K562 (cell line): Measurements from ENCODE around the gene CCDC92. TPM values are rescaled to one million over a fixed set of nuclear protein-coding genes. Genes with fewer than 3 reads are reported as not detected.

ENCODE experiments used
- ATAC-seq: fragments of 200-7000 bp; cut with Tn5 transposase; 3 replicates; pipeline ENCODE4 v1.9.1; 2020; ENCODE audit warnings: moderate library complexity
- BruUV-seq: library from RNA; stranded (reverse); fragments of 400-500 nt; replicated peaks from 2 replicates; lab custom pipeline; 2021; lab: Mats Ljungman, UMichigan
- CTCF ChIA-PET: fragments of 300-600 bp; formaldehyde crosslinking; extraction: SDS; loops from one replicate; lab custom pipeline; 2021; ENCODE audit warnings: low intra/inter-chr PET ratio; lab: Yijun Ruan, JAX
- POLR2A ChIA-PET: fragments of 300-600, 350-650 bp; sonication (Branson Sonifier 250); formaldehyde crosslinking; extraction: SDS; loops from one replicate; lab custom pipeline; 2021; ENCODE audit warnings: antibody characterized with exemption, inconsistent platforms; lab: Yijun Ruan, JAX
- DNase-seq, 4 experiments: peaks; one replicate each; pipeline versions ENCODE4 v3.0.0 to v3.0.0-alpha.2; 2011 to 2018; ENCODE audit warnings: low spot score in 3 of 4, mixed read lengths in 3 of 4; ENCODE audit errors: extremely low read depth in 1 of 4
- FAIRE-seq: peaks from 2 replicates; lab custom pipeline; 2011; peaks lifted over from hg19 to GRCh38; lab: Jason Lieb, UNC
- H2AFZ ChIP-seq: 2 replicates; pipeline ENCODE4 v1.6.0; 2011; ENCODE audit warnings: low read depth, low read length, control low read depth, inconsistent platforms
- H3K27ac ChIP-seq: fragments of 200-600 bp; 3 replicates; pipeline ENCODE4 v1.8.0; 2011; ENCODE audit warnings: low read depth, mild to moderate bottlenecking, control low read depth, inconsistent platforms, low read length, moderate library complexity, mixed read lengths; ENCODE audit errors: extremely low read depth
- H3K27me3 ChIP-seq, 2 experiments: fragments of 300-600 bp in 1 of 2; 2 replicates in 1 of 2; 3 replicates in 1 of 2; pipeline versions ENCODE4 v1.6.0 to v1.8.0; 2011; ENCODE audit warnings: inconsistent platforms in 2 of 2, low read length in 2 of 2, mild to moderate bottlenecking in 1 of 2, mixed read lengths in 1 of 2, moderate library complexity in 1 of 2; ENCODE audit not compliant: control insufficient read depth in 2 of 2, insufficient read depth in 2 of 2
- H3K36me3 ChIP-seq: fragments of 300-600 bp; 3 replicates; pipeline ENCODE4 v1.8.0; 2011; ENCODE audit warnings: mild to moderate bottlenecking, low read length, inconsistent platforms; ENCODE audit not compliant: control insufficient read depth, insufficient read depth
- H3K4me1 ChIP-seq, 2 experiments: fragments of 200-600 bp in 1 of 2; replicated peaks in 1 of 2; 2 replicates in 1 of 2; 3 replicates in 1 of 2; pipeline versions ENCODE4 v1.5.1 to v1.8.0; 2011; ENCODE audit warnings: inconsistent platforms in 2 of 2, low read length in 2 of 2, mild to moderate bottlenecking in 1 of 2, mixed read lengths in 1 of 2, moderate library complexity in 1 of 2; ENCODE audit not compliant: control insufficient read depth in 2 of 2, insufficient read depth in 2 of 2
- H3K4me2 ChIP-seq: 2 replicates; pipeline ENCODE4 v1.6.1; 2011; ENCODE audit warnings: low read length, control low read depth, inconsistent platforms, mixed read lengths; ENCODE audit not compliant: insufficient read depth
- H3K4me3 ChIP-seq: fragments of 200-600 bp; sonication (generic), shearing (Covaris generic); 2 replicates; pipeline ENCODE4 v1.5.1; 2016; ENCODE audit warnings: control low read depth, inconsistent platforms
- H3K79me2 ChIP-seq: fragments of 200-600 bp; 3 replicates; pipeline ENCODE4 v1.8.0; 2011; ENCODE audit warnings: low read length, inconsistent platforms; ENCODE audit not compliant: control insufficient read depth, insufficient read depth
- H3K9ac ChIP-seq, 2 experiments: 2 replicates each; pipeline versions ENCODE4 v1.6.0 to v1.6.1; 2011; ENCODE audit warnings: low read depth in 2 of 2, low read length in 2 of 2, control low read depth in 1 of 2, inconsistent platforms in 1 of 2, mild to moderate bottlenecking in 1 of 2, mixed read lengths in 1 of 2; ENCODE audit not compliant: insufficient read depth in 1 of 2
- H3K9me1 ChIP-seq: one replicate; pipeline ENCODE4 v1.6.0; 2011; ENCODE audit warnings: inconsistent platforms, mild to moderate bottlenecking, low read length, moderate library complexity; ENCODE audit not compliant: control insufficient read depth, insufficient read depth
- H3K9me3 ChIP-seq: replicated peaks from 2 replicates; pipeline ENCODE4 v1.5.1; 2011; ENCODE audit warnings: low read depth, low read length, inconsistent platforms; ENCODE audit not compliant: control insufficient read depth, insufficient read depth
- H4K20me1 ChIP-seq: replicated peaks from 2 replicates; pipeline ENCODE4 v1.6.1; 2011; ENCODE audit warnings: low read length, inconsistent platforms, mixed read lengths; ENCODE audit not compliant: control insufficient read depth, insufficient read depth
- CHD2 ChIP-seq: IDR thresholded peaks from 2 replicates; pipeline ENCODE4 v1.6.1; 2011; ENCODE audit warnings: low read depth, low read length
- CHD4 ChIP-seq: fragments of 200-600 bp; sonication (generic); IDR thresholded peaks from 3 replicates; pipeline ENCODE4 v1.6.1; 2012; ENCODE audit warnings: low read depth, mild to moderate bottlenecking, mixed read lengths, low read length, inconsistent platforms; ENCODE audit not compliant: insufficient read depth, insufficient replicate concordance, poor library complexity, severe bottlenecking
- KLF1 ChIP-seq: fragments of 450-650 bp; IDR thresholded peaks from 2 replicates; pipeline ENCODE4 v1.6.1; 2016; ENCODE audit warnings: missing genetic modification characterization, missing compliant biosample characterization
- KLF10 ChIP-seq: fragments of 250-450 bp; sonication (Bioruptor Pico); IDR thresholded peaks from 2 replicates; pipeline ENCODE4 v1.6.1; 2021; ENCODE audit warnings: matching md5 sums
- MAX ChIP-seq: sonication (generic); formaldehyde crosslinking; IDR thresholded peaks from 2 replicates; pipeline ENCODE4 v1.9.0; 2022; ENCODE audit warnings: mild to moderate bottlenecking, missing genetic modification reagents
- MAZ ChIP-seq, 2 experiments: fragments of 450-650 bp in 1 of 2; sonication (generic) in 1 of 2; formaldehyde crosslinking; IDR thresholded peaks in 1 of 2; conservative IDR thresholded peaks in 1 of 2; 2 replicates each; pipeline versions ENCODE4 v1.4.0 to v1.5.0; 2020; ENCODE audit warnings: mild to moderate bottlenecking in 1 of 2, missing genetic modification reagents in 1 of 2
- NR2C1 ChIP-seq, 2 experiments: fragments of 450-650 bp; IDR thresholded peaks; 2 replicates each; pipeline ENCODE4 v1.6.1; 2017; ENCODE audit warnings: mild to moderate bottlenecking in 2 of 2, antibody characterized with exemption in 1 of 2, inconsistent platforms in 1 of 2, missing compliant biosample characterization in 1 of 2, missing genetic modification characterization in 1 of 2
- PHB2 ChIP-seq: fragments of 450-650 bp; IDR thresholded peaks from 2 replicates; pipeline ENCODE4 v1.6.1; 2017; ENCODE audit warnings: low read depth
- SRSF7 ChIP-seq: fragments of 200-400 bp; formaldehyde crosslinking; optimal IDR thresholded peaks from 2 replicates; pipeline ENCODE3; 2017; ENCODE audit warnings: mild to moderate bottlenecking, low read depth, low read length
- ZNF518B ChIP-seq: fragments of 250-450 bp; sonication (Bioruptor Pico); IDR thresholded peaks from 2 replicates; pipeline ENCODE4 v1.5.0; 2021; ENCODE audit warnings: mild to moderate bottlenecking, moderate library complexity
- WGBS: fragments of 100-300 bp; shearing (Covaris generic); methylation state at CpG from one replicate; pipeline ENCODE4 v1.1.6; 2016; ENCODE audit warnings: low coverage, mixed read lengths; ENCODE audit not compliant: insufficient coverage; ENCODE audit errors: missing lambda C conversion rate; 5-methylcytosine and 5-hydroxymethylcytosine counted together
- in situ Hi-C: fragments of 300-500 bp; cut with MboI; formaldehyde crosslinking; loops from 4 replicates; pipeline ENCODE4 v1.15.0; 2018; ENCODE audit warnings: inconsistent platforms, mixed read lengths
- intact Hi-C: fragments of 100-400 bp; cut with micrococcal nuclease; formaldehyde crosslinking; loops from 2 replicates; pipeline ENCODE4 v1.14.2; 2022
- polyA plus RNA-seq, 8 experiments: library from polyadenylated mRNA; depleted of rRNA in 4 of 8; stranded (reverse) in 5 of 8; unstranded in 3 of 8; fragments of >200 nt; fragmentation: Nextera tagmentation in 2 of 8; fragmentation: Illumina TruSeq in 1 of 8; extraction: Ambion mirVana in 2 of 8; extraction: Trizol in 1 of 8; gene quantifications; 2 replicates each; pipeline versions ENCODE4 v1.2.1 to v1.2.3, GENCODE V29; 2011 to 2014; ENCODE audit warnings: inconsistent platforms in 1 of 8, missing spikeins in 1 of 8
- total RNA-seq, 7 experiments: library from RNA; depleted of rRNA in 6 of 7; stranded (reverse); fragments of >200 nt in 6 of 7; fragmentation: Illumina TruSeq in 2 of 7; extraction: Trizol in 2 of 7; gene quantifications; 2 replicates each; pipeline versions ENCODE4 v1.2.1 to v1.2.3, GENCODE V29; 2011 to 2021; ENCODE audit warnings: low replicate concordance in 1 of 7
- TF ChIP-seq, protein P1 (sequence below): fragments of 250-450 bp; sonication (Bioruptor Pico); IDR thresholded peaks from 2 replicates; pipeline ENCODE4 v1.4.0; 2020
- TF ChIP-seq, protein P2 (sequence below), 2 experiments: fragments of 450-650 bp in 1 of 2; IDR thresholded peaks; 2 replicates each; pipeline ENCODE4 v1.6.1; 2011 to 2017; ENCODE audit warnings: low read depth in 2 of 2, antibody characterized with exemption in 1 of 2, borderline replicate concordance in 1 of 2, low read length in 1 of 2, mild to moderate bottlenecking in 1 of 2, mixed read lengths in 1 of 2; ENCODE audit not compliant: control insufficient read depth in 1 of 2

Gene CCDC92
- total and polyA plus RNA-seq, 9 of the 15 experiments (the other 6 are each of a cell fraction or from before 2014, with no cell fraction given): 0.27 to 5.9 (median 2.1) TPM

GRCh38 chr12:123979566-123979965 is 6.9 kb upstream of the CCDC92 start:
- POLR2A ChIA-PET: no interaction called here
- Histone ChIP-seq H2AFZ (no peak overlapping the region), H3K4me2 (no peak overlapping the region), H3K4me3 (no peak overlapping the region)
- intact Hi-C loops: no loop called here
- 94% methylated on average over 6 of the region's 6 CpGs for WGBS
- ATAC-seq: no peak
- DNase-seq: no peak
- in situ Hi-C loops: no loop called here
- TF ChIP-seq KLF1 (tag): no peak
- no peak for TF ChIP-seq SRSF7
- no peak for TF ChIP-seq NR2C1 (IDR thresholded peaks at IDR 0.05)
- no peak for TF ChIP-seq NR2C1 (tag; IDR thresholded peaks at IDR 0.05)
- TF ChIP-seq PHB2: no peak
- TF ChIP-seq, protein P1, sequence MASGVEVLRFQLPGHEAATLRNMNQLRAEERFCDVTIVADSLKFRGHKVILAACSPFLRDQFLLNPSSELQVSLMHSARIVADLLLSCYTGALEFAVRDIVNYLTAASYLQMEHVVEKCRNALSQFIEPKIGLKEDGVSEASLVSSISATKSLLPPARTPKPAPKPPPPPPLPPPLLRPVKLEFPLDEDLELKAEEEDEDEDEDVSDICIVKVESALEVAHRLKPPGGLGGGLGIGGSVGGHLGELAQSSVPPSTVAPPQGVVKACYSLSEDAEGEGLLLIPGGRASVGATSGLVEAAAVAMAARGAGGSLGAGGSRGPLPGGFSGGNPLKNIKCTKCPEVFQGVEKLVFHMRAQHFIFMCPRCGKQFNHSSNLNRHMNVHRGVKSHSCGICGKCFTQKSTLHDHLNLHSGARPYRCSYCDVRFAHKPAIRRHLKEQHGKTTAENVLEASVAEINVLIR (CRISPR knock-in tag): no peak
- TF ChIP-seq, protein P2, sequence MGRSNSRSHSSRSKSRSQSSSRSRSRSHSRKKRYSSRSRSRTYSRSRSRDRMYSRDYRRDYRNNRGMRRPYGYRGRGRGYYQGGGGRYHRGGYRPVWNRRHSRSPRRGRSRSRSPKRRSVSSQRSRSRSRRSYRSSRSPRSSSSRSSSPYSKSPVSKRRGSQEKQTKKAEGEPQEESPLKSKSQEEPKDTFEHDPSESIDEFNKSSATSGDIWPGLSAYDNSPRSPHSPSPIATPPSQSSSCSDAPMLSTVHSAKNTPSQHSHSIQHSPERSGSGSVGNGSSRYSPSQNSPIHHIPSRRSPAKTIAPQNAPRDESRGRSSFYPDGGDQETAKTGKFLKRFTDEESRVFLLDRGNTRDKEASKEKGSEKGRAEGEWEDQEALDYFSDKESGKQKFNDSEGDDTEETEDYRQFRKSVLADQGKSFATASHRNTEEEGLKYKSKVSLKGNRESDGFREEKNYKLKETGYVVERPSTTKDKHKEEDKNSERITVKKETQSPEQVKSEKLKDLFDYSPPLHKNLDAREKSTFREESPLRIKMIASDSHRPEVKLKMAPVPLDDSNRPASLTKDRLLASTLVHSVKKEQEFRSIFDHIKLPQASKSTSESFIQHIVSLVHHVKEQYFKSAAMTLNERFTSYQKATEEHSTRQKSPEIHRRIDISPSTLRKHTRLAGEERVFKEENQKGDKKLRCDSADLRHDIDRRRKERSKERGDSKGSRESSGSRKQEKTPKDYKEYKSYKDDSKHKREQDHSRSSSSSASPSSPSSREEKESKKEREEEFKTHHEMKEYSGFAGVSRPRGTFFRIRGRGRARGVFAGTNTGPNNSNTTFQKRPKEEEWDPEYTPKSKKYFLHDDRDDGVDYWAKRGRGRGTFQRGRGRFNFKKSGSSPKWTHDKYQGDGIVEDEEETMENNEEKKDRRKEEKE (IDR thresholded peaks at IDR 0.05; ENCODE audit: borderline replicate concordance in 1 of 2, control insufficient read depth in 1 of 2, low read depth in 2 of 2, low read length in 1 of 2): no peak
- no peak for TF ChIP-seq MAZ (CRISPR knock-in tag; conservative IDR thresholded peaks at IDR 0.05 in 1 of 2, IDR thresholded peaks at IDR 0.05 in 1 of 2)
- TF ChIP-seq CHD2: no peak
- no peak for TF ChIP-seq MAX (CRISPR knock-in tag)
- TF ChIP-seq ZNF518B (CRISPR knock-in tag): no peak
- no peak for TF ChIP-seq KLF10 (CRISPR knock-in tag)
- no peak for TF ChIP-seq CHD4
- TF ChIP-seq, all 486 proteins: peak for 0
- H3K27ac ChIP-seq: no peak overlapping the region
- no peaks in the 10 kb centered on the region for H3K27me3 ChIP-seq
- CTCF ChIA-PET: no interaction called here
- peaks cover 25% of the 10 kb centered on the region for H3K79me2 ChIP-seq
- H3K9me3 ChIP-seq: no peaks in the 10 kb centered on the region
- no peak for FAIRE-seq
- H3K4me1 ChIP-seq: peaks cover 0 to 4% of the 10 kb centered on the region in 2 experiments; a peak in 1 of 5 replicates
- H3K9me1 ChIP-seq: no peaks in the 10 kb centered on the region
- H4K20me1 ChIP-seq: peaks cover 10% of the 10 kb centered on the region
- H3K36me3 ChIP-seq: peaks cover 38% of the 10 kb centered on the region; the same call in 2 of the 3 replicates
- no peak overlapping the region for H3K9ac ChIP-seq
- no TSS peak for BruUV-seq
